Choroid plexus epithelial cell (primary cell): ENCODE measurements around the gene AMBRA1.

Experiments used
- DNase-seq: peaks from one replicate; pipeline ENCODE4 v3.0.0-alpha.2; 2010; ENCODE audit warnings: low read depth
- H3K4me3 ChIP-seq: 2 replicates; pipeline ENCODE4 v1.5.1; 2011; ENCODE audit warnings: low read depth, mild to moderate bottlenecking, control low read depth, low read length, moderate library complexity
- CTCF ChIP-seq: conservative IDR thresholded peaks from 2 replicates; pipeline ENCODE4 v1.5.1; 2011; ENCODE audit warnings: low read depth, mild to moderate bottlenecking, control low read depth, inconsistent platforms, low read length, moderate library complexity

The AMBRA1 gene

GRCh38 chr11:46410021-46410420, 183.8 kb downstream of the AMBRA1 start:
- TF ChIP-seq CTCF: peak; percentile 54
- H3K4me3 ChIP-seq: no peak overlapping the region
- DNase-seq: peak; percentile 52

DNA sequence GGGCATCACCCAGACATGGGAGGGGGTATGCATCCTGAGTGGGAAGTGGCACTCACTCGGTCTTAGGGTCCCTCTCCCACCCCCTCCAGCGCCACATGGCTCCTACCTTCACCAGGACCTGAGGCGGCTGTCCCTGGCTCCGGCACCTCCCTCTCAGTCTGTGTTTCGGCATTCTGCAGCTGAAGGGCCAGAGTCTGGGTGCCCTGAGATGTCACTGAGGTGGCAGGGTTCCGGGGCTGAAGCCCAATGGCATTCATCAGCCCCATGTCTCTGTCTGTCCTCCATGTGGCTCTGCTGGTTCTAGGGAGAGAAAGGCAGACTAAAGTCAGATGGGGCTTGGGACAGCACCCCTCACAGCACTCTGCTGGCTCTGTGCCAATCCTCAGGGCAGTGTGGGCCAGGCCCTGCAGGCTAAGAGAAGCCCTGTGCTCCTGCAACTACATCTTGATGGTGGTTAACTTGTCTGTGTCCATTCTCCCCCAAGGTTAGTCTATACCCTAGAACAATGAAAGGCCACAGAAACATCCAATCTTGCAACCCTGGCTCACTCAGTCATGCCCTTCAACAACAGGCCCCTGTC, 185.3 kb downstream of the AMBRA1 start:
- no peak for DNase-seq

GRCh38 chr11:46407635-46408034, 186.2 kb downstream of the AMBRA1 start:
- no peak for TF ChIP-seq CTCF
- no peak for DNase-seq
- no peak overlapping the region for H3K4me3 ChIP-seq

More for the DNA sequence above, 185.3 kb downstream of the AMBRA1 start:
- TF ChIP-seq CTCF: no peak
- H3K4me3 ChIP-seq: no peak overlapping the region

GRCh38 chr11:46404476-46405017, 189.3 kb downstream of the AMBRA1 start:
- H3K4me3 ChIP-seq: no peak overlapping the region
- TF ChIP-seq CTCF: no peak
- no peak for DNase-seq

DNA sequence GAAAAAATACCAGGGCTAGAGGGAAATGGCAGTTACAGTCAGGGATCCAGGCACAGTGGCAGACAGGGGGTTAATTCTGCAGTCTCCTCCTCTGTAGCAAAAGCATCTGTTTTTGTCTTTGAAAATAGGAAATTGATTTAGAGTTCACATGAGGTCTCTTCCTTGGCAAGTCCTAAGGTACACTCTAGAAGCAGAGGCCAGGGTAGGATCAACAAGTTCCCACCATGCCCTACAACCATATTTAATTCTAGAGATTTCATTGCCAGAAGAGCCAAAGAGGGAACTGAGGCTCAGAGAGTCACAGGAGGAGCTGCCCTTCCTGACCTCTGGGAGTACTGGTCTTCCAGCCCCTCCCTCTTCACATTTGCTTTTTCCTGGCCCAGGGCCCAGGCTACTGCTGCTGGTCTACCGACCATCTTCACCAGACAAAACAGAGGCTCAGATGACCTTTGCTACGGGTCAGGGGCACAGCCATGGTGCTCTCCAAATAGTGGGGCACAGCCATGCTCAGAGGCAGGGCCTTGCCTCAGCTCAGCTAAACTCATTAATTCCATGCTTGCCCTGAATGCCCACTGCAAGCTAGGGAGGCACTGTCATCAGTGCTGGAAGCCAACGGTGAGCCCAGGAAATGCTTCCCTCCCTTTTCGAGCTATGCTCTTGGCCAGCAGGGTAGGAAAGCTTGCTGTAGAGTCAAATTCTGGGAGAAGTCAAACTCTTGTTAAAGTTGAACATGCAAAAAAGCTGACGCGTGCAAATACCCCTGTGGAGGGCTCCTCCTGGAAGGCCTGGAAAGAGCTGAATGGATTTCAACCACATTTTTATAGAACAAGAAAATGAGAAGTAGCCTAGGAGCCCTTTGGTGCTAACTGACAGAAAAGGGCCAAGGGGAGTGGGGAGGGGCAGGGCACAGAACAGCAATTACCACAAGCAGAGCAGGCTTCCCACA, 190.6 kb downstream of the AMBRA1 start:
- TF ChIP-seq CTCF: no peak
- H3K4me3 ChIP-seq: no peak overlapping the region
- no peak for DNase-seq

- H3K4me3 ChIP-seq: no peak overlapping the region
- no peak for DNase-seq
- TF ChIP-seq CTCF: no peak
Measured at GRCh38 chr11:46397526-46397925, 196.3 kb downstream of the AMBRA1 start.
